Endodermal cell (in vitro differentiated cells): ENCODE results near the gene VIT. TPM values are rescaled to one million over a fixed set of nuclear protein-coding genes. Genes with fewer than 3 reads are reported as not detected.

Experiments used
- DNase-seq: peaks from one replicate; pipeline ENCODE4 v3.0.0-alpha.2; 2017
- H3K27ac ChIP-seq: 2 replicates; pipeline ENCODE4 v1.5.1; 2013; ENCODE audit warnings: mild to moderate bottlenecking, low read depth, low read length, moderate library complexity
- H3K27me3 ChIP-seq: 2 replicates; pipeline ENCODE4 v1.6.1; 2013; ENCODE audit warnings: mild to moderate bottlenecking, low read length, moderate library complexity; ENCODE audit not compliant: insufficient read depth, control insufficient read depth, poor library complexity, severe bottlenecking
- H3K36me3 ChIP-seq: 2 replicates; pipeline ENCODE4 v1.7.0; 2013; ENCODE audit warnings: mild to moderate bottlenecking, low read length, moderate library complexity; ENCODE audit not compliant: control insufficient read depth, insufficient read depth
- H3K4me1 ChIP-seq: one replicate; pipeline ENCODE4 v1.7.0; 2013; ENCODE audit warnings: low read length; ENCODE audit not compliant: control insufficient read depth, insufficient read depth
- H3K4me3 ChIP-seq: 2 replicates; pipeline ENCODE4 v1.5.1; 2013; ENCODE audit warnings: mild to moderate bottlenecking, low read length, moderate library complexity
- H3K9ac ChIP-seq: 2 replicates; pipeline ENCODE4 v1.6.1; 2013; ENCODE audit warnings: mild to moderate bottlenecking, low read length, moderate library complexity; ENCODE audit not compliant: poor library complexity, severe bottlenecking; ENCODE audit errors: extremely low read depth
- H3K9me3 ChIP-seq: 2 replicates; pipeline ENCODE4 v1.6.1; 2013; ENCODE audit warnings: mild to moderate bottlenecking, low read length, moderate library complexity; ENCODE audit not compliant: control insufficient read depth
- H3K27ac Mint-ChIP-seq: 2 replicates; pipeline ENCODE4 v1.8.0; 2020; ENCODE audit warnings: mixed read lengths
- H3K27me3 Mint-ChIP-seq: 2 replicates; pipeline ENCODE4 v1.8.0; 2021; ENCODE audit warnings: mild to moderate bottlenecking, mixed read lengths; ENCODE audit not compliant: insufficient read depth
- H3K36me3 Mint-ChIP-seq: 2 replicates; pipeline ENCODE4 v1.8.0; 2020; ENCODE audit warnings: low read depth, mixed read lengths
- H3K4me1 Mint-ChIP-seq: 2 replicates; pipeline ENCODE4 v1.8.0; 2020; ENCODE audit warnings: mixed read lengths
- H3K4me3 Mint-ChIP-seq: 2 replicates; pipeline ENCODE4 v1.8.0; 2020; ENCODE audit warnings: mild to moderate bottlenecking, moderate library complexity, mixed read lengths
- H3K9me3 Mint-ChIP-seq: 2 replicates; pipeline ENCODE4 v1.8.0; 2020; ENCODE audit warnings: mild to moderate bottlenecking, mixed read lengths
- CTCF ChIP-seq: fragments of 200-600 bp; sonication (generic); conservative IDR thresholded peaks from 2 replicates; pipeline ENCODE4 v1.5.0; 2021; ENCODE audit warnings: antibody characterized with exemption, mild to moderate bottlenecking
- WGBS, 2 experiments: methylation state at CpG; one replicate each; pipeline versions ENCODE4 v1.1.5 to v1.1.7; 2013; ENCODE audit warnings: missing lambda C conversion rate in 2 of 2, mixed read lengths in 1 of 2; ENCODE audit not compliant: insufficient coverage in 1 of 2, insufficient read length in 1 of 2; 5-methylcytosine and 5-hydroxymethylcytosine counted together
- total RNA-seq, 2 donors: library from RNA; stranded (reverse); fragmentation: NEBNext Ultra II Directional in 1 of 2; extraction: Animal tissue kit (Norgen Biotek cat#: 25700) in 1 of 2; gene quantifications; 2 replicates in 1 of 2; 3 replicates in 1 of 2; pipeline ENCODE4 v1.2.1, GENCODE V29; 2021

VIT gene
- total RNA-seq, 2 donors from 2014 or later: 0.53 TPM; not detected in 1

GRCh38 chr2:36705326-36706020, 9.0 kb downstream of the VIT start:
- Mint-ChIP-seq H3K27ac (no peak overlapping the region), H3K27me3 (peaks cover 2% of the 10 kb centered on the region), H3K9me3 (peaks cover 2% of the 10 kb centered on the region), H3K4me1 (peaks cover 20% of the 10 kb centered on the region), H3K4me3 (no peak overlapping the region), H3K36me3 (no peaks in the 10 kb centered on the region)
- no peaks in the 10 kb centered on the region for H3K36me3 ChIP-seq
- no peak overlapping the region for H3K9ac ChIP-seq
- DNase-seq: no peak
- H3K27ac ChIP-seq: no peak overlapping the region
- no peak for TF ChIP-seq CTCF
- WGBS, 2 experiments: 95% methylated on average over 6 to 9 of the region's 9 CpGs
- no peaks in the 10 kb centered on the region for H3K27me3 ChIP-seq
- no peaks in the 10 kb centered on the region for H3K4me1 ChIP-seq
- H3K9me3 ChIP-seq: peaks cover 3% of the 10 kb centered on the region
- H3K4me3 ChIP-seq: no peak overlapping the region

GRCh38 chr2:36706021-36706876, 9.7 kb downstream of the VIT start:
- Histone ChIP-seq H3K36me3 (no peaks in the 10 kb centered on the region), H3K4me1 (no peaks in the 10 kb centered on the region), H3K27ac (no peak overlapping the region), H3K27me3 (no peaks in the 10 kb centered on the region), H3K9me3 (peaks cover 10% of the 10 kb centered on the region), H3K9ac (no peak overlapping the region), H3K4me3 (no peak overlapping the region)
- H3K4me1 Mint-ChIP-seq: peaks cover 14% of the 10 kb centered on the region
- TF ChIP-seq CTCF: no peak
- no peaks in the 10 kb centered on the region for H3K36me3 Mint-ChIP-seq
- no peak overlapping the region for H3K27ac Mint-ChIP-seq
- DNase-seq: no peak
- H3K4me3 Mint-ChIP-seq: no peak overlapping the region
- peaks cover 9% of the 10 kb centered on the region for H3K9me3 Mint-ChIP-seq
- H3K27me3 Mint-ChIP-seq: peaks cover 6% of the 10 kb centered on the region
- 91 to 93% methylated on average over 4 to 5 of the region's 5 CpGs for WGBS, 2 experiments

GRCh38 chr2:36707050-36707449, 10.5 kb downstream of the VIT start:
- no peak for DNase-seq
- H3K4me1 ChIP-seq: no peaks in the 10 kb centered on the region
- no peak overlapping the region for H3K9ac ChIP-seq
- TF ChIP-seq CTCF: no peak
- H3K36me3 ChIP-seq: no peaks in the 10 kb centered on the region
- no peak overlapping the region for H3K27ac Mint-ChIP-seq
- H3K27ac ChIP-seq: no peak overlapping the region
- H3K4me1 Mint-ChIP-seq: peaks cover 10% of the 10 kb centered on the region
- no peak overlapping the region for H3K4me3 ChIP-seq
- WGBS, 2 experiments: 94 to 96% methylated on average over 3 to 5 of the region's 5 CpGs
- peaks cover 13% of the 10 kb centered on the region for H3K9me3 ChIP-seq
- H3K36me3 Mint-ChIP-seq: no peaks in the 10 kb centered on the region
- no peaks in the 10 kb centered on the region for H3K27me3 ChIP-seq
- H3K27me3 Mint-ChIP-seq: peaks cover 8% of the 10 kb centered on the region
- peaks cover 10% of the 10 kb centered on the region for H3K9me3 Mint-ChIP-seq
- H3K4me3 Mint-ChIP-seq: no peak overlapping the region
